ENCODE measurements around the gene KCND2. TPM values are rescaled to one million over a fixed set of nuclear protein-coding genes. Genes with fewer than 3 reads are reported as not detected.

Gene KCND2
- total and polyA plus RNA-seq, 7 donors: 0.04 to 2.7 (median 0.15) TPM

DNA sequence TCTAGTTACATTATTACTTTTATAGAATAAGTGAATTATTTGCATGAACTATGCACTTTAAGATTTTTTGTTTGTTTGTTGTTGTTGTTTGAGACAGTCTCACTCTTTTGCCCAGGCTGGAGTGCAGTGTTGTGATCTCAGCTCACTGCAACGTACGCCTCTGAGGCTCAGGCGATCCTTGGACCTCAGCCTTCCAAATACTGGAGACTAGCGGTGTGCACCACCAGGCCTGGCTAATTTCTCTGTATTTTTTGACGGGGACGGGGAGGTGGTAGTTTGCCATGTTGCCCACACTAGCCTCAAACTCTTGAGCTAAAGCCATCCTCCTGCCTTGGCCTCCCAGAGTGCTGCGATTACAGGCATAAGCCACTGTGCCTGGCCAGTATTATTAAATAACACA, 29.2 kb downstream of the KCND2 start:
- H3K9me3 ChIP-seq: no peaks in the 10 kb centered on the region
- no peak overlapping the region for H3K27ac ChIP-seq
- no peaks in the 10 kb centered on the region for H3K36me3 ChIP-seq (ENCODE audit: insufficient read depth in 1 of 2, low read depth in 1 of 2)
- 90 to 91% (median 90%) methylated on average over 7 of the region's 7 CpGs for WGBS, 3 donors
- TF ChIP-seq, protein P1, sequence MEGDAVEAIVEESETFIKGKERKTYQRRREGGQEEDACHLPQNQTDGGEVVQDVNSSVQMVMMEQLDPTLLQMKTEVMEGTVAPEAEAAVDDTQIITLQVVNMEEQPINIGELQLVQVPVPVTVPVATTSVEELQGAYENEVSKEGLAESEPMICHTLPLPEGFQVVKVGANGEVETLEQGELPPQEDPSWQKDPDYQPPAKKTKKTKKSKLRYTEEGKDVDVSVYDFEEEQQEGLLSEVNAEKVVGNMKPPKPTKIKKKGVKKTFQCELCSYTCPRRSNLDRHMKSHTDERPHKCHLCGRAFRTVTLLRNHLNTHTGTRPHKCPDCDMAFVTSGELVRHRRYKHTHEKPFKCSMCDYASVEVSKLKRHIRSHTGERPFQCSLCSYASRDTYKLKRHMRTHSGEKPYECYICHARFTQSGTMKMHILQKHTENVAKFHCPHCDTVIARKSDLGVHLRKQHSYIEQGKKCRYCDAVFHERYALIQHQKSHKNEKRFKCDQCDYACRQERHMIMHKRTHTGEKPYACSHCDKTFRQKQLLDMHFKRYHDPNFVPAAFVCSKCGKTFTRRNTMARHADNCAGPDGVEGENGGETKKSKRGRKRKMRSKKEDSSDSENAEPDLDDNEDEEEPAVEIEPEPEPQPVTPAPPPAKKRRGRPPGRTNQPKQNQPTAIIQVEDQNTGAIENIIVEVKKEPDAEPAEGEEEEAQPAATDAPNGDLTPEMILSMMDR (IDR thresholded peaks at IDR 0.05): no peak
- H3K4me1 ChIP-seq: no peaks in the 10 kb centered on the region
- H3K4me3 ChIP-seq: no peak overlapping the region
- H3K27me3 ChIP-seq (ENCODE audit: insufficient read depth in 3 of 3, low read length in 2 of 3): no peaks in the 10 kb centered on the region
- intact Hi-C loops (cut with DNase I): no loop called here
- ATAC-seq: no peak
- DNase-seq: peak in 1 of 2 donors; percentile 19

DNA sequence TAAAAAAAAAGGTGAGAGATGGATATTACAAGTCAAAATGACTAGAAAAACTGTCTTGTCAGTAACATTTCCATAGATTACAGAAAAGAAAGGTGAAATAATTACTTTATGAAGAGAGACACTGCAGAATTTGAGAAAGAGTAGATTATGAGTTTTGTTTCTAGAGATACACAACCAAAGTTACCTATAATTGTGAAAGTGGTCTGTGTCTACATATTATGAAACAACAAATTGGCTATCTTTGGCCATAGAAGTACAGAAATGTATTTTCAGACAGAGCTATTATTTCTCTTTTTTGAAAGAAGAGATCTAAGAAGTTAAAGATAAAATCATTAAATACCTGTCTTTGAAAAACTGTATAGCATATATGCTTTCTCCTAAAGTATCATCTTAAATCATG, 30.1 kb downstream of the KCND2 start:
- intact Hi-C loops (cut with DNase I): no loop called here
- no peaks in the 10 kb centered on the region for H3K9me3 ChIP-seq
- no peak overlapping the region for H3K4me3 ChIP-seq
- no peaks in the 10 kb centered on the region for H3K4me1 ChIP-seq
- TF ChIP-seq, protein P1 (IDR thresholded peaks at IDR 0.05): no peak
- H3K36me3 ChIP-seq (ENCODE audit: insufficient read depth in 1 of 2, low read depth in 1 of 2): no peaks in the 10 kb centered on the region
- DNase-seq (no peak), ATAC-seq (no peak)
- no peak overlapping the region for H3K27ac ChIP-seq
- no peaks in the 10 kb centered on the region for H3K27me3 ChIP-seq (ENCODE audit: insufficient read depth in 3 of 3, low read length in 2 of 3)

DNA sequence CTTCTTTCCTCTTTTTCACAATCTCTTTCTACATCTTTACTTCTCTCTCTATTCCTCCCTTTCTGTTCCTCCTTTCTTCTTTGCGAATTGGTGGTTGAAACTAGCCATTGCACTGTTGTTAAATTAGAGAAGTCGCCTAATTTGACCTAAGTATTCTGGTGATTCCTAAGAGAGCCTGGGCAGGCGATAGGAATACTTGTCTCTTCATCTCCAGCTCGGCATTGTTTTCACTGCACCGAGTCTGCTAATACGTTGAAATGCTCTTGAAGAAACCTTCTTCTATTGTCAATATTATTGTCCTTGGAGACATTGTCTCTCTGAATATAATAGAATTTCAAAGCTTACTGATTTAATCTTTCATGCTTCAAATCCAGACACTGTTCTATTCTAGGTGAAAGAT, 31.7 kb downstream of the KCND2 start:
- TF ChIP-seq, protein P1 (IDR thresholded peaks at IDR 0.05): no peak
- no peak for ATAC-seq
- Histone ChIP-seq H3K27ac (no peak overlapping the region), H3K4me3 (no peak overlapping the region), H3K36me3 (ENCODE audit: insufficient read depth in 1 of 2, low read depth in 1 of 2) (no peaks in the 10 kb centered on the region), H3K27me3 (ENCODE audit: insufficient read depth in 3 of 3, low read length in 2 of 3) (no peaks in the 10 kb centered on the region), H3K9me3 (no peaks in the 10 kb centered on the region), H3K4me1 (no peaks in the 10 kb centered on the region)
- WGBS, 3 donors: 86 to 88% (median 87%) methylated on average over 6 of the region's 6 CpGs
- intact Hi-C loops (cut with DNase I): no loop called here
- DNase-seq: no peak

DNA sequence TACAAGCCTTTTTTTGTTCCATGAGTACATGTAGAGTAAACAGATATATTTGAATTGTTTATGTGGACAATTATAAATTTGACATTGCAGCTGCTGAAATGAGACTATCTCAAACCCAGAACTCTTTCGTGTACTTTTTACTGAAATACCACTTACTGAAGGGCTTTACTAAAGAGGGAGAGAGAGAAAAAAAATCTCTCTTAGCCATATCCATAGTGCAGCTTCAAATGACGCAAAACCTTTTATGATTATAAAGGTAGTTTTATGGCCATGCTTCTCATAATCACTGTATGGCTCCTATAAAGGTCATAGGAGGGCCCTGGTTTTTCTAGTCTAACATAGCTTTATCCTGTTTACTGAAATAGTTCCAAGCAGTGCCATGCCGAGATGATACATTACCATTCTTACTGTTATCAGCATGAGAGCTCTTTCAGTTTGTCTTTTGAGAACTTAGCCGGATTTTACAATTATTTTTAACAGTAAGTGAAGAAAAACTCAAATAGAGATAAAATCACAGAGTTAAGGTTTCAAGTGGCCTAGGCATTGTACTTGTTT, 35.1 kb downstream of the KCND2 start:
- intact Hi-C loops (cut with DNase I): no loop called here
- Histone ChIP-seq H3K4me3 (no peak overlapping the region), H3K27ac (no peak overlapping the region), H3K36me3 (ENCODE audit: insufficient read depth in 1 of 2, low read depth in 1 of 2) (no peaks in the 10 kb centered on the region), H3K27me3 (ENCODE audit: insufficient read depth in 3 of 3, low read length in 2 of 3) (no peaks in the 10 kb centered on the region), H3K4me1 (no peaks in the 10 kb centered on the region), H3K9me3 (no peaks in the 10 kb centered on the region)
- TF ChIP-seq, protein P1 (IDR thresholded peaks at IDR 0.05): no peak
- DNase-seq (no peak), ATAC-seq (no peak)
- WGBS, 3 donors: 62 to 67% (median 62%) methylated on average over 4 of the region's 4 CpGs
